COR-L47 (cell line): ENCODE measurements around the gene SPAG9.
"Not testable (repeated sequence)": the region's sequence is repeated elsewhere in the genome, so short reads cannot be mapped to it uniquely, and the experiment has no call there.

Source experiments
- DNase-seq: peaks from one replicate; lab custom pipeline; 2025; lab: John Stamatoyannopoulos, UW

The SPAG9 gene

GRCh38 chr17:51085150-51085805, 35.4 kb downstream of the SPAG9 start:
- no peak for DNase-seq

- DNase-seq, result no peak
Measured at GRCh38 chr17:51083981-51084380, 36.7 kb downstream of the SPAG9 start.

- DNase-seq, result not testable (repeated sequence)
Measured at GRCh38 chr17:51083364-51083763, 37.3 kb downstream of the SPAG9 start.

GRCh38 chr17:51079049-51079448, 41.6 kb downstream of the SPAG9 start:
- no peak for DNase-seq

- DNase-seq, result no peak
Measured at GRCh38 chr17:51078009-51078592, 42.6 kb downstream of the SPAG9 start.

- DNase-seq, result no peak
Measured at GRCh38 chr17:51076821-51077220, 43.8 kb downstream of the SPAG9 start.

GRCh38 chr17:51071556-51071955, 49.1 kb downstream of the SPAG9 start:
- no peak for DNase-seq

GRCh38 chr17:51065466-51065865, 55.2 kb downstream of the SPAG9 start:
- DNase-seq, result no peak

- DNase-seq, result no peak
Measured at GRCh38 chr17:51064061-51064735, 56.5 kb downstream of the SPAG9 start.

GRCh38 chr17:51060396-51060795, 60.3 kb downstream of the SPAG9 start:
- no peak for DNase-seq

GRCh38 chr17:51059781-51060180, 60.9 kb downstream of the SPAG9 start:
- no peak for DNase-seq

GRCh38 chr17:51057534-51057933, 63.1 kb downstream of the SPAG9 start:
- DNase-seq, result no peak

GRCh38 chr17:51056813-51057510, 63.7 kb downstream of the SPAG9 start:
- peak; percentile 12 for DNase-seq

- no peak for DNase-seq
Measured at GRCh38 chr17:51054748-51055147, 65.9 kb downstream of the SPAG9 start.

- no peak for DNase-seq
Measured at GRCh38 chr17:51052235-51052634, 68.4 kb downstream of the SPAG9 start.

- no peak for DNase-seq
Measured at GRCh38 chr17:51050291-51051033, 70.2 kb downstream of the SPAG9 start.

GRCh38 chr17:51046514-51047384, 73.9 kb downstream of the SPAG9 start:
- DNase-seq, result peak; percentile 95

GRCh38 chr17:51046046-51046445, 74.6 kb downstream of the SPAG9 start:
- DNase-seq, result no peak

- peak; percentile 7 for DNase-seq
Measured at GRCh38 chr17:51045621-51046020, 75.0 kb downstream of the SPAG9 start.

- DNase-seq, result peak; percentile 14
Measured at GRCh38 chr17:51044976-51045375, 75.7 kb downstream of the SPAG9 start.

- DNase-seq, result no peak
Measured at GRCh38 chr17:51036084-51036483, 84.6 kb downstream of the SPAG9 start.
